ENCODE data around the gene DDIT4. TPM values are rescaled to one million over a fixed set of nuclear protein-coding genes. Genes with fewer than 3 reads are reported as not detected.

DDIT4 gene
- total and polyA plus RNA-seq, 7 experiments from 2014 or later, result 25.4 to 335 (median 135) TPM

DNA sequence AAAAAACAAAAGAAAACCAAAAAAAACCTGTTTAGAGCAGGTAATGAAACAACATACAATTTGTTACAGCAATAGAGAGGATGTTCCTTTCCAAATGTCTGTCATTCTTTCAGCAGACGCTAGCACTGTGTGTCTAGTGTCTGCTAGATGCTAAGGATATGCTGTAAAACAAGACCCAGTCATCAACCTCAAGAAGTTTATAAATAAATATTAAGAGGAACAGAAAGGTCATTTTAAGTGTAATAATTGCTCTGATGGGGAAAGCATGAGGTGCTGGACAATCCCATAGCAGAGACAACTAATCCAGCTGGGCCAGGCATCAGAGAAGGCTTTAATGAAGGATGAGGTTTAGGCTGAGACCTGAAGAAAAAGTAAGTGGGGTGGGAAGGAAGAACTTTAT lies 34.3 kb upstream of the DDIT4 start:
- Histone ChIP-seq H3K9me3 (ENCODE audit: control insufficient read depth in 2 of 3, low read length in 3 of 3) (no peaks in the 10 kb centered on the region), H3K27me3 (ENCODE audit: control insufficient read depth in 2 of 2, insufficient read depth in 2 of 2, low read length in 2 of 2) (no peaks in the 10 kb centered on the region), H3K36me3 (ENCODE audit: control insufficient read depth in 2 of 3, insufficient read depth in 3 of 3, low read length in 3 of 3) (peaks cover 0 to 24% (median 4%) of the 10 kb centered on the region in 3 experiments), H3K4me3 (ENCODE audit: low read length) (no peak overlapping the region), H3K4me1 (ENCODE audit: control insufficient read depth in 2 of 2, insufficient read depth in 2 of 2, low read length in 2 of 2) (peaks cover 13 to 27% of the 10 kb centered on the region in 2 donors), H3K27ac (ENCODE audit: low read depth, low read length) (no peak overlapping the region)
- intact Hi-C loops (cut with micrococcal nuclease), result no loop called here
- Mint-ChIP-seq H3K9me3 (peaks cover 0 to 4% (median 0%) of the 10 kb centered on the region in 11 donors), H3K27ac (peak overlapping the region in 7 of 9 donors; percentile 9 to 85 (median 50)), H3K27me3 (no peaks in the 10 kb centered on the region), H3K4me3 (no peak overlapping the region), H3K4me1 (peaks cover 25 to 61% (median 43%) of the 10 kb centered on the region in 7 donors), H3K36me3 (peaks cover 0 to 23% (median 13%) of the 10 kb centered on the region in 5 donors)
- ChIA-PET CTCF (no interaction called here), POLR2A (interaction anchor here (0.7 to 2.6 kb wide), 3 partner anchors 13 to 181 kb away, joined by 3 to 13 read pairs (median 3); no protein-coding TSS in a partner anchor)
- ATAC-seq, result no peak
- DNase-seq, result no peak

DNA sequence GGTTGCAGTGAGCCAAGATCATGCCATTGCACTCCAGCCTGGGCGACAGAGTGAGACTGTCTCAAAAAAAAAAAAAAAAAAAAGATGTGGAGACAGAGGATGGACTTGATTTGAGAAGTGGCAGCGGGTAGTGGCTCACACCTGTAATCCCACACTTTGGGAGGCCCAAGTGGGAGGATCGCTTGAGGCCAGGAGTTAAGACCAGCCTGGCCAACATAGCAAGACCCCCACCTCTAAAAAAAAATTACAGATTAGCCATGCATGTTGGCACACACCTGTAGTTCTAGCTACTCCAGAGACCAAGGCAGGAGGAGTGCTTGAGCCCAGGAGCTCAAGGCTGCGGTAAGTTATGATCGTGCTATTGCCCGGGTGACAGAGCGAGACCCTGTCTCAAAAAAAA lies 33.4 kb upstream of the DDIT4 start:
- H3K4me1 Mint-ChIP-seq, result peaks cover 31 to 71% (median 53%) of the 10 kb centered on the region in 7 donors
- ChIA-PET POLR2A (interaction anchor here (1.0 to 2.6 kb wide), 3 partner anchors 14 to 108 kb away, joined by 3 to 13 read pairs (median 3); no protein-coding TSS in a partner anchor), CTCF (interaction anchor here (0.6 to 0.8 kb wide), 2 partner anchors 97 to 635 kb away, joined by 3 to 4 read pairs; no protein-coding TSS in a partner anchor)
- intact Hi-C loops (cut with micrococcal nuclease), result no loop called here
- Histone ChIP-seq H3K27me3 (ENCODE audit: control insufficient read depth in 2 of 2, insufficient read depth in 2 of 2, low read length in 2 of 2) (no peaks in the 10 kb centered on the region), H3K36me3 (ENCODE audit: control insufficient read depth in 2 of 3, insufficient read depth in 3 of 3, low read length in 3 of 3) (peaks cover 0 to 17% (median 0%) of the 10 kb centered on the region in 3 experiments), H3K9me3 (ENCODE audit: control insufficient read depth in 2 of 3, low read length in 3 of 3) (no peaks in the 10 kb centered on the region), H3K4me3 (ENCODE audit: low read length) (no peak overlapping the region), H3K4me1 (ENCODE audit: control insufficient read depth in 2 of 2, insufficient read depth in 2 of 2, low read length in 2 of 2) (peaks cover 22 to 36% of the 10 kb centered on the region in 2 donors), H3K27ac (ENCODE audit: low read depth, low read length) (no peak overlapping the region)
- H3K4me3 Mint-ChIP-seq, result no peak overlapping the region
- ATAC-seq (no peak), DNase-seq (no peak)
- H3K9me3 Mint-ChIP-seq, result peaks cover 0 to 4% (median 0%) of the 10 kb centered on the region in 11 donors
- peaks cover 0 to 20% (median 13%) of the 10 kb centered on the region in 5 donors for H3K36me3 Mint-ChIP-seq
- no peaks in the 10 kb centered on the region for H3K27me3 Mint-ChIP-seq
- H3K27ac Mint-ChIP-seq, result peak overlapping the region in 4 of 9 donors; percentile 43 to 98 (median 61)

DNA sequence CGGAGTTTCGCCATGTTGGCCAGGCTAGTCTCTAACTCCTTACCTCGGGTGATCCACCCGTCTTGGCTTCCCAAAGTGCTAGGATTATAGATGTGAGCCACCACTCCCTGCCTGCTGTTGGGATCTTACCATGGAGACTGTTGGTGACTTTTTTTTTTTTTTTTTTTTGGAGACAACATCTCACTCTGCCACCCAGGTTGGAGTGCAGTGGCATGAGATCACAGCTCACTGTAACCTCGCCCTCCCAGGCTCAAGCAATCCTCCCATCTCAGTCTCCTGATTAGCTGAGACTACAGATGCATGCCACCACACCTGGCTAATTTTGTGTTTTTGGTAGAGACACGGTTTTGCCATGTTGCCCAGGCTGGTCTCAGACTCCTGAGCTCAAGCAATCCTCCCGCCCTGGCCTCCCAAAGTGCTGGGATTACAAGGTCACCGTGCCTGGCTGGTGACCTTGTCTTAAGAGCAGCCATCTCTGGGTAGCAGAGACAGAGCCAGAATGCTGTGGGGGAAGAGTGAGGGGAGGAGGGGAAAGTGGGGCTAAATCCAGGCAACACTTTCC lies 32.0 kb upstream of the DDIT4 start:
- no peak for ATAC-seq
- intact Hi-C loops (cut with micrococcal nuclease), result no loop called here
- H3K27ac ChIP-seq (ENCODE audit: low read depth, low read length), result no peak overlapping the region
- DNase-seq, result no peak
- peaks cover 0 to 4% (median 0%) of the 10 kb centered on the region in 11 donors for H3K9me3 Mint-ChIP-seq
- peaks cover 41 to 77% (median 60%) of the 10 kb centered on the region in 7 donors for H3K4me1 Mint-ChIP-seq
- H3K36me3 ChIP-seq (ENCODE audit: control insufficient read depth in 2 of 3, insufficient read depth in 3 of 3, low read length in 3 of 3), result peaks cover 0 to 3% (median 0%) of the 10 kb centered on the region in 3 experiments
- ChIA-PET POLR2A (interaction anchor here (1.0 to 1.6 kb wide), 2 partner anchors 9 to 109 kb away, joined by 3 read pairs; no protein-coding TSS in a partner anchor), CTCF (interaction anchor here (0.6 to 0.8 kb wide), 3 partner anchors 63 to 92 kb away, joined by 3 to 6 read pairs (median 4); no protein-coding TSS in a partner anchor)
- H3K36me3 Mint-ChIP-seq, result peaks cover 0 to 13% (median 7%) of the 10 kb centered on the region in 5 donors
- peaks cover 31 to 49% of the 10 kb centered on the region in 2 donors for H3K4me1 ChIP-seq (ENCODE audit: control insufficient read depth in 2 of 2, insufficient read depth in 2 of 2, low read length in 2 of 2)
- H3K9me3 ChIP-seq (ENCODE audit: control insufficient read depth in 2 of 3, low read length in 3 of 3), result no peaks in the 10 kb centered on the region
- H3K27me3 Mint-ChIP-seq, result no peaks in the 10 kb centered on the region
- H3K27ac Mint-ChIP-seq, result peak overlapping the region in 5 of 9 donors; percentile 25 to 98 (median 38)
- peak overlapping the region in 4 of 10 donors; percentile 38 to 77 (median 54) for H3K4me3 Mint-ChIP-seq
- no peak overlapping the region for H3K4me3 ChIP-seq (ENCODE audit: low read length)
- H3K27me3 ChIP-seq (ENCODE audit: control insufficient read depth in 2 of 2, insufficient read depth in 2 of 2, low read length in 2 of 2), result no peaks in the 10 kb centered on the region

DNA sequence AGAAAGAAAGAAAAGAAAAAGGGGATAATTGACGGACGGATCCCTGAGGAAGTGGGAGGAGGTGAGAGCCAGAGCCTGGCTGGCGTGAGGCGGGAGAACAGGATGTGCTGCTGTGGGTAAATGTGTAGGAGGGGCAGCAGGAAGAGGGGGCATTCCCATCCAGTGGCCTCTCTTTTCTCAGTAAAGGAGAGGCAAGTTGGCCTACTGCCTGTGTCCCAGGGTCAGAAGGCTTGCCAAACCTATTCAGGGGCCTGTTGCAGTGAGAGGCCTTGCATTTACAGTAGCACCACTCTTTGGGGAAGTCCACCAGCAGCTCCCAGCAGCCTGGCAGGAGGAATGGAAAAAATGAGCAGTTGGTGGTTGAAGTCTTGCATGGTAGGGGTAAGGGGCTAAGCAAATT lies 31.0 kb upstream of the DDIT4 start:
- ATAC-seq (no peak), DNase-seq (no peak)
- ChIA-PET POLR2A (interaction anchor here (0.7 kb wide), 1 partner anchor 19 kb away, joined by 3 read pairs; no protein-coding TSS in a partner anchor), CTCF (interaction anchor here (0.8 to 1.4 kb wide), 3 partner anchors 19 to 95 kb away, joined by 3 to 6 read pairs (median 4); no protein-coding TSS in a partner anchor)
- H3K27ac ChIP-seq (ENCODE audit: low read depth, low read length), result no peak overlapping the region
- H3K4me3 ChIP-seq (ENCODE audit: low read length), result no peak overlapping the region
- H3K9me3 ChIP-seq (ENCODE audit: control insufficient read depth in 2 of 3, low read length in 3 of 3), result no peaks in the 10 kb centered on the region
- H3K27ac Mint-ChIP-seq, result peak overlapping the region; percentile 51 to 98 (median 83)
- H3K4me1 ChIP-seq (ENCODE audit: control insufficient read depth in 2 of 2, insufficient read depth in 2 of 2, low read length in 2 of 2), result peaks cover 39 to 58% of the 10 kb centered on the region in 2 donors
- intact Hi-C loops (cut with micrococcal nuclease), result no loop called here
- H3K36me3 Mint-ChIP-seq, result peaks cover 0 to 10% (median 5%) of the 10 kb centered on the region in 5 donors
- peaks cover 0 to 4% (median 0%) of the 10 kb centered on the region in 11 donors for H3K9me3 Mint-ChIP-seq
- no peaks in the 10 kb centered on the region for H3K27me3 Mint-ChIP-seq
- H3K4me3 Mint-ChIP-seq, result peak overlapping the region in 9 of 10 donors; percentile 2 to 77 (median 45)
- no peaks in the 10 kb centered on the region for H3K36me3 ChIP-seq (ENCODE audit: control insufficient read depth in 2 of 3, insufficient read depth in 3 of 3, low read length in 3 of 3)
- peaks cover 42 to 80% (median 68%) of the 10 kb centered on the region in 7 donors for H3K4me1 Mint-ChIP-seq
- no peaks in the 10 kb centered on the region for H3K27me3 ChIP-seq (ENCODE audit: control insufficient read depth in 2 of 2, insufficient read depth in 2 of 2, low read length in 2 of 2)

DNA sequence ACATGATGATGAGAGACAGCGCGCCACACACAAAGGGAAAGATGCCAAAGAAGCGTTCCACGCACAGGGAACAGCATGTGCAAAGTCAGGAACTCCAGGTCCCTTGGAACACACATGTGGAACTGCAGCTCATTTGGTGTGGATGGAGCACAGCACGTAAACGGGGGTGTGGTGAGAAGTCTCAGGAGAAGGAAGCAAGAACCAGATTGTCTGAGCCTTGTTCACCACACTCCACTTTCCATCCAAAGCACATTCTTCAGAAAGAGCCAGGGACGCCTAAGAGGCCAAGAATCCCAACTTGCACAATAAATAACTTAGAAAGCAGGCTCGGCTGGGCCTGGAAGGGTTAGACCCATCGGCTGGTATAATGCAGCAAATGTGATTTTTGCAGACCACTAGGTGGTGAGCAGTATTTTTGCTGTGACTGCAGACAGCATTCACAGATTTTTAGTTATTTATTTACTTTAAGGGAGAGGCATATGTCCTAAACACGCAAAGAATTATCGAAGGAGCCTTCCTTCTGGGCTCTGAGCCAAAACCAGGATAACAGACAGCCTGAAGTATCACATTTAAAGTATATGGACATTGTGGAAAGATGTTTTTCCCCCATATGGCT lies 29.8 kb upstream of the DDIT4 start:
- ChIA-PET POLR2A (interaction anchor here (1.4 to 1.5 kb wide), 2 partner anchors 29 to 155 kb away, joined by 5 read pairs; no protein-coding TSS in a partner anchor), CTCF (interaction anchor here (0.6 to 1.4 kb wide), 3 partner anchors 21 to 94 kb away, joined by 4 read pairs; no protein-coding TSS in a partner anchor)
- ATAC-seq, result no peak
- H3K9me3 Mint-ChIP-seq, result peaks cover 0 to 4% (median 0%) of the 10 kb centered on the region in 11 donors
- intact Hi-C loops (cut with micrococcal nuclease), result loop anchor here in 1 of 2 donors (1.0 kb wide), 1 partner anchor 93 kb away; no protein-coding TSS in a partner anchor
- no peak overlapping the region for H3K4me3 ChIP-seq (ENCODE audit: low read length)
- H3K4me3 Mint-ChIP-seq, result peak overlapping the region in 9 of 10 donors; percentile 14 to 80 (median 56)
- H3K27ac ChIP-seq (ENCODE audit: low read depth, low read length), result peak overlapping the region; percentile 39
- H3K4me1 Mint-ChIP-seq, result peaks cover 51 to 93% (median 80%) of the 10 kb centered on the region in 7 donors
- peak in 1 of 9 donors; percentile 14 for DNase-seq
- peak overlapping the region; percentile 76 to 98 (median 93) for H3K27ac Mint-ChIP-seq
- peaks cover 0 to 10% (median 5%) of the 10 kb centered on the region in 5 donors for H3K36me3 Mint-ChIP-seq
- H3K27me3 ChIP-seq (ENCODE audit: control insufficient read depth in 2 of 2, insufficient read depth in 2 of 2, low read length in 2 of 2), result no peaks in the 10 kb centered on the region
- H3K36me3 ChIP-seq (ENCODE audit: control insufficient read depth in 2 of 3, insufficient read depth in 3 of 3, low read length in 3 of 3), result no peaks in the 10 kb centered on the region
- H3K27me3 Mint-ChIP-seq, result no peaks in the 10 kb centered on the region
- H3K9me3 ChIP-seq (ENCODE audit: control insufficient read depth in 2 of 3, low read length in 3 of 3), result no peaks in the 10 kb centered on the region
- H3K4me1 ChIP-seq (ENCODE audit: control insufficient read depth in 2 of 2, insufficient read depth in 2 of 2, low read length in 2 of 2), result peaks cover 50 to 67% of the 10 kb centered on the region in 2 donors

DNA sequence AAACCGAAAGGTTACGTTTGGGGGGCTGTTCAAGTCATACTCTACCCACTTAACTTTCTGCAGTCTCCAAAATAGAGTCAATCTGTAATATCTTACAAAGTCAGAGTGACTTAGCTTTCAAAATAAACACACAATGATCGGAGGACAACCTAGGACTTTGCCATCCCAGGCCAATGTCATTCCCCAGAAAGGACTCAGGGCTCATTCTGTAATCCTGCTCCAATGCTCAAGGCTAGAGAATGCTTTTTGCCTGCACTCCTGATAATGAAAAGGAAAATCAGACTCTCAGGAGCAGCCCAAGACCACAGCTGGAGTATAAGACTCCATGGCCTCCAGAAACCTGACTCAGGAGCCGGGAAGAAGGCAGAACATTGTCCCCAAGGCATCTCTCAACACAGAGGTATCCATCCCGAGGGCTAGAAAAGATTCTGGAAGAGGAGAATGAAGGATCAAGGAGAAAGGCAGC lies 29.1 kb upstream of the DDIT4 start:
- Mint-ChIP-seq H3K4me1 (peaks cover 53 to 89% (median 78%) of the 10 kb centered on the region in 7 donors), H3K9me3 (peaks cover 0 to 4% (median 0%) of the 10 kb centered on the region in 11 donors), H3K4me3 (peak overlapping the region in 9 of 10 donors; percentile 6 to 80 (median 30)), H3K36me3 (peaks cover 0 to 9% (median 3%) of the 10 kb centered on the region in 5 donors), H3K27me3 (no peaks in the 10 kb centered on the region), H3K27ac (peak overlapping the region; percentile 76 to 98 (median 93))
- Histone ChIP-seq H3K4me1 (ENCODE audit: control insufficient read depth in 2 of 2, insufficient read depth in 2 of 2, low read length in 2 of 2) (peaks cover 55 to 68% of the 10 kb centered on the region in 2 donors), H3K36me3 (ENCODE audit: control insufficient read depth in 2 of 3, insufficient read depth in 3 of 3, low read length in 3 of 3) (no peaks in the 10 kb centered on the region), H3K27me3 (ENCODE audit: control insufficient read depth in 2 of 2, insufficient read depth in 2 of 2, low read length in 2 of 2) (no peaks in the 10 kb centered on the region), H3K9me3 (ENCODE audit: control insufficient read depth in 2 of 3, low read length in 3 of 3) (no peaks in the 10 kb centered on the region), H3K4me3 (ENCODE audit: low read length) (no peak overlapping the region), H3K27ac (ENCODE audit: low read depth, low read length) (peak overlapping the region; percentile 39)
- intact Hi-C loops (cut with micrococcal nuclease), result loop anchor here in 1 of 2 donors (1.0 kb wide), 1 partner anchor 93 kb away; no protein-coding TSS in a partner anchor
- DNase-seq, result no peak
- POLR2A ChIA-PET, result interaction anchor here (1.2 to 1.5 kb wide), 4 partner anchors 12 to 155 kb away, joined by 3 to 5 read pairs (median 4); no protein-coding TSS in a partner anchor
- CTCF ChIA-PET, result interaction anchor here (0.6 to 1.2 kb wide), 3 partner anchors 10 to 92 kb away, joined by 3 to 4 read pairs (median 4); no protein-coding TSS in a partner anchor
- no peak for ATAC-seq

Data from naive thymus-derived CD4-positive, alpha-beta T cell (primary cell).